ENCODE results near the gene FCRL6.
A peak's percentile ranks its signal among the peaks of the same experiment; 100 is the strongest.

Gene FCRL6

DNA sequence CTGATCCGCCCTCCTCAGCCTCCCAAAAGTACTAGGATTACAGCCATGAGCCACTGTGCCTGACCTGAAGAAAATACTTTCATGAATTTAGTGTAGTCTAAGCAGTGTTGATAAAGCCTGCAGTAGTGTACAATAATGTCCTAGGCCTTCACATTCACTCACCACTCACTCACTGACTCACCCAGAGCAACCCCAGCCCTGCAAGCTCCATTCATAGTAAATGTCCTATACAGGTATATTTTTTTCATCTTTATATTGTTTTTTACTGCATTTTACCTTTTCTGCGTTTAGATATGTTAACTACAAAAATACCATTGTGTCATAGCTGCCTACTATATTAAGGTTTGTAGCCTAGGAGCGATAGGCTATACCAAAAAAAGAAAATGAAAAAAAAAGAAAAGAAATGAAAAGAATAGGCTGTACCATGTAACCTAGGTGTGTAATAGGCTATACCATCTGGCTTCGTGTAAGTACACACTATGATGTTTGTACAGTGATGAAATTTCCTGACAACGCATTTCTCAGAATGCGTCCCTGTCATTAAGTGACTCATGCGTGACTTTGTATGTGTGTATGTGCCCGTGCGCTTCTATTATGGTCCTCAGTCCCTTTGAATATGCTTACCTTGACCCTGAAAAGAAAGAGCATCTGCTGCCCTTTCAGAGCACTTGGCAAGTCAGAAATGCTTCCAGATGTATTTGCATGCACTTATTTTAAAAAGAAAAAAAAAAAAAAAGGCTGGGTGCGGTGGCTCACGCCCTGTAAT, 15.3 kb downstream of the FCRL6 start:
- Histone ChIP-seq H3K4me3 (replicated peaks; ENCODE audit: low read depth, low read length) (no peak overlapping the region), H3K36me3 (ENCODE audit: control insufficient read depth, insufficient read depth, low read length) (no peaks in the 10 kb centered on the region), H3K27me3 (replicated peaks; ENCODE audit: control insufficient read depth, insufficient read depth, low read length) (peaks cover 2% of the 10 kb centered on the region)
- no peak for DNase-seq (ENCODE audit: extremely low read depth, insufficient read length)
- TF ChIP-seq, protein P1, sequence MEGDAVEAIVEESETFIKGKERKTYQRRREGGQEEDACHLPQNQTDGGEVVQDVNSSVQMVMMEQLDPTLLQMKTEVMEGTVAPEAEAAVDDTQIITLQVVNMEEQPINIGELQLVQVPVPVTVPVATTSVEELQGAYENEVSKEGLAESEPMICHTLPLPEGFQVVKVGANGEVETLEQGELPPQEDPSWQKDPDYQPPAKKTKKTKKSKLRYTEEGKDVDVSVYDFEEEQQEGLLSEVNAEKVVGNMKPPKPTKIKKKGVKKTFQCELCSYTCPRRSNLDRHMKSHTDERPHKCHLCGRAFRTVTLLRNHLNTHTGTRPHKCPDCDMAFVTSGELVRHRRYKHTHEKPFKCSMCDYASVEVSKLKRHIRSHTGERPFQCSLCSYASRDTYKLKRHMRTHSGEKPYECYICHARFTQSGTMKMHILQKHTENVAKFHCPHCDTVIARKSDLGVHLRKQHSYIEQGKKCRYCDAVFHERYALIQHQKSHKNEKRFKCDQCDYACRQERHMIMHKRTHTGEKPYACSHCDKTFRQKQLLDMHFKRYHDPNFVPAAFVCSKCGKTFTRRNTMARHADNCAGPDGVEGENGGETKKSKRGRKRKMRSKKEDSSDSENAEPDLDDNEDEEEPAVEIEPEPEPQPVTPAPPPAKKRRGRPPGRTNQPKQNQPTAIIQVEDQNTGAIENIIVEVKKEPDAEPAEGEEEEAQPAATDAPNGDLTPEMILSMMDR (IDR thresholded peaks at IDR 0.05; ENCODE audit: insufficient read depth, low read length, poor library complexity, severe bottlenecking) = no peak

DNA sequence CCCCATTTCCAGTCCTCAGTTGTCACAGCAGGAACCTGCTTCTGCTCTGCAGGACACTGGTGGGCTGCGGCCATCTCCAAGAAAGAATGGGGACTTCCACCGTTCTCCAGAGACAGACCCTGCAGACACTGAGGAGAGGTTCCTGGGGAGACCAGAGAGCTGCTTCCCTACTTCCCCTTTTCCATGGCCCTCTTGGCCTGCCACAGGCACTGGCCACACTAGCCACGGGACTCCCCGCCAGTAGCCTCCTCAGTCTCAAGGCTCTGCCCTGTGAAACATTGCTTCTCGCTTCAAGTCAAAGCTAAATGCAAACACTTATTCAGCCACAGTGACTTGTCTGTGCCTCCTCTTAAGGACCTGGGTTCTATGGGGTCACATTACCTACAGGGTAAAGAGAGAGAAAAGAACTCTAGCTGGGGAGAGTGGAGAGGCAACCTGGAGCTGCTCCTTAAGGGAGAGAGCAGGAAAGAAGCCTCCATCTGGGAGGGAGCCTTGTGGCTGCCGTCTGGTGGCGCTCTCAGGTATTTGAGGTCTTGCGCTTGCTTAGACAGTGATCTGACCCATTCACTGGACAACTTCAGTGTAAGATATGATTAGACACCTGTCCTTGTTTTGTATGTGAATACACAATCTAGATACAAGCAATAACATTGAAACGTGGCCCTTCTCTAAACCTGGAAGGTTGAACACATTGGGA, 19.2 kb downstream of the FCRL6 start:
- Histone ChIP-seq H3K36me3 (ENCODE audit: control insufficient read depth, insufficient read depth, low read length) (no peaks in the 10 kb centered on the region), H3K4me3 (replicated peaks; ENCODE audit: low read depth, low read length) (no peak overlapping the region), H3K27me3 (replicated peaks; ENCODE audit: control insufficient read depth, insufficient read depth, low read length) (peaks cover 6% of the 10 kb centered on the region)
- no peak for DNase-seq (ENCODE audit: extremely low read depth, insufficient read length)
- TF ChIP-seq, protein P1 (IDR thresholded peaks at IDR 0.05; ENCODE audit: insufficient read depth, low read length, poor library complexity, severe bottlenecking) = no peak

DNA sequence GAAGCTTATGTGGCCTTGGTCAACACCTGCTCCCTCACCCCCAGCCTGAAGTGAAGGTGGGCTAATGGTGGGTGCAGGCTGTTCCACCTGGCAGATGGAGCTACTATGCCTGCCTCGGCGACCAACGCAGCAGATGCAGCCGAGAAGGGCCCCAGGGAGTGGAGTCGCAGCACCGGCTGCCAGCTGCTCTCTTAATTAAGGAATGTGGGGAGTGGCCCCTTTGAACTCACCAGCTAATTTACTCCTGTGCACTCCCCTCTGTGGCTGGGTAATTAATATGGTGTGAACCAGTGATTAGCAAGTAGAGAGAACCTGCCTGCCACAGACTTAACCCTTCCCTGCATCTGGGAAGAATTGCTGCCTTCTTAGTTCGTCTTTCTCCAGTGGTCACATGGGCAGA, 21.2 kb downstream of the FCRL6 start:
- Histone ChIP-seq H3K27me3 (replicated peaks; ENCODE audit: control insufficient read depth, insufficient read depth, low read length) (peaks cover 6% of the 10 kb centered on the region), H3K4me3 (replicated peaks; ENCODE audit: low read depth, low read length) (no peak overlapping the region), H3K36me3 (ENCODE audit: control insufficient read depth, insufficient read depth, low read length) (no peaks in the 10 kb centered on the region)
- DNase-seq (ENCODE audit: extremely low read depth, insufficient read length) = no peak
- TF ChIP-seq, protein P1 (IDR thresholded peaks at IDR 0.05; ENCODE audit: insufficient read depth, low read length, poor library complexity, severe bottlenecking) = no peak

DNA sequence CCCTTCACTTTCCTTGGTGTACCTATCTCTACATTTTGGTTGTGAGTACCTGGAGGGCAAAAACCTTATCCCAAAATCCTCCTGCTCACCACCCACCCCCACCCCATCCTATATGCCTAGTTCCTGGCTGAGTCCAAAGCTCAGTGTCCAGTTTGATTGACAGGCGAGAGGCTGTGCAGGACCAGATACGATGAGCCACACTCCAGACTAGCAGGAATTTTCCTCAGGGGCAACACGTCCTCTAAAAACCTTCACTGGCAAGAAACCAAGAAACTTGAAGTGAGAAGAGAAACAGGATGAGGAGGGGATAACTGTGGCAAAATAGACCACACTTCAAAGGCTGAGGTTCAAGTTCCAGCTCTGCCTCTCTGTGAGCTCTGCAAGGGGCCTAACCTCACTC, 23.4 kb downstream of the FCRL6 start:
- Histone ChIP-seq H3K36me3 (ENCODE audit: control insufficient read depth, insufficient read depth, low read length) (no peaks in the 10 kb centered on the region), H3K4me3 (replicated peaks; ENCODE audit: low read depth, low read length) (no peak overlapping the region), H3K27me3 (replicated peaks; ENCODE audit: control insufficient read depth, insufficient read depth, low read length) (peaks cover 6% of the 10 kb centered on the region)
- TF ChIP-seq, protein P1 (IDR thresholded peaks at IDR 0.05; ENCODE audit: insufficient read depth, low read length, poor library complexity, severe bottlenecking) = no peak
- DNase-seq (ENCODE audit: extremely low read depth, insufficient read length) = no peak

DNA sequence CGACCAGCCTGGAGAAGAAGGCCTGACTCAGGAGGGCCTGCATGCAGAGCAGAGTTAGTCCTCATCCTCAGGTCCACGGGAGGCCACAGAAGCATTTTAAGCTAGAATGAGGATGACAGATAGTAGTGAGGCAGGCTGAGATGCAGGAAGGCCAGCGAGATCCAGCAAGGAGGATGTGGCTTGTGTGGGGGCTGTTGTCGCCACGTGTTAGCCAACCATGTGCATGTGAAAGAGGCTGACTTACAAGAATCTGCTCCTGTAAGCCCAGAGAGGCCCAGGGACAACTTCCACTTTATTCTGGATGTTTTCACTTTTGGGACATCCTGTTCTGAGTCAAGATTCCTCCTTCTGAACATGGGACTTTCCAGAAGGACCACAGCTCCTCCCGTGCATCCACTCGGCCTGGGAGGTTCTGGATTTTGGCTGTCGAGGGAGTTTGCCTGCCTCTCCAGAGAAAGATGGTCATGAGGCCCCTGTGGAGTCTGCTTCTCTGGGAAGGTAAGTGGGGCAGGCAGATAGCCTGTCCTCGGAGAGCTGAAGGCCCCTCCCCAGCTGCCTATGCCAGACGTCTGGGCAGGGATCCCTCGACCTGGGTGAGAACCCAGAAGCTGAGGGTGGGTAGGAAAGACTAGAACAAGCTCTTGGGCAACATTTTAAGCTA, 24.4 kb downstream of the FCRL6 start, which contains the start of gene SLAMF8:
TSS of gene SLAMF8 (plus strand) at position 433 of the 661 bp plus-strand sequence. CDS start at position 459, 26 bp downstream.
- TF ChIP-seq, protein P1 (IDR thresholded peaks at IDR 0.05; ENCODE audit: insufficient read depth, low read length, poor library complexity, severe bottlenecking) = no peak
- DNase-seq (ENCODE audit: extremely low read depth, insufficient read length) = peak; percentile 37
- Histone ChIP-seq H3K36me3 (ENCODE audit: control insufficient read depth, insufficient read depth, low read length) (no peaks in the 10 kb centered on the region), H3K27me3 (replicated peaks; ENCODE audit: control insufficient read depth, insufficient read depth, low read length) (peaks cover 6% of the 10 kb centered on the region), H3K4me3 (replicated peaks; ENCODE audit: low read depth, low read length) (no peak within 1 kb of the TSS)

Measured in GM06990 (cell line).